ENCODE results near the gene TNFAIP8.

GRCh38 chr5:119388619-119389190 lies 32.9 kb downstream of the TNFAIP8 start:
- TF ChIP-seq, protein P1, sequence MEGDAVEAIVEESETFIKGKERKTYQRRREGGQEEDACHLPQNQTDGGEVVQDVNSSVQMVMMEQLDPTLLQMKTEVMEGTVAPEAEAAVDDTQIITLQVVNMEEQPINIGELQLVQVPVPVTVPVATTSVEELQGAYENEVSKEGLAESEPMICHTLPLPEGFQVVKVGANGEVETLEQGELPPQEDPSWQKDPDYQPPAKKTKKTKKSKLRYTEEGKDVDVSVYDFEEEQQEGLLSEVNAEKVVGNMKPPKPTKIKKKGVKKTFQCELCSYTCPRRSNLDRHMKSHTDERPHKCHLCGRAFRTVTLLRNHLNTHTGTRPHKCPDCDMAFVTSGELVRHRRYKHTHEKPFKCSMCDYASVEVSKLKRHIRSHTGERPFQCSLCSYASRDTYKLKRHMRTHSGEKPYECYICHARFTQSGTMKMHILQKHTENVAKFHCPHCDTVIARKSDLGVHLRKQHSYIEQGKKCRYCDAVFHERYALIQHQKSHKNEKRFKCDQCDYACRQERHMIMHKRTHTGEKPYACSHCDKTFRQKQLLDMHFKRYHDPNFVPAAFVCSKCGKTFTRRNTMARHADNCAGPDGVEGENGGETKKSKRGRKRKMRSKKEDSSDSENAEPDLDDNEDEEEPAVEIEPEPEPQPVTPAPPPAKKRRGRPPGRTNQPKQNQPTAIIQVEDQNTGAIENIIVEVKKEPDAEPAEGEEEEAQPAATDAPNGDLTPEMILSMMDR (IDR thresholded peaks at IDR 0.05): no peak
- TF ChIP-seq POLR2A (IDR thresholded peaks at IDR 0.05): no peak

All from uterus (tissue), 2 donors.